ENCODE measurements around the gene PRSS22. TPM values are rescaled to one million over a fixed set of nuclear protein-coding genes. Genes with fewer than 3 reads are reported as not detected.
"Not testable (repeated sequence)": the region's sequence is repeated elsewhere in the genome, so short reads cannot be mapped to it uniquely, and the experiment has no call there.

PRSS22 gene
- 0.44 TPM in 1 of 2 replicates, not detected in the other for total RNA-seq

- no peak for DNase-seq (ENCODE audit: extremely low read depth, low read depth, low spot score)
Observed at GRCh38 chr16:2857451-2858244, at the start of gene PRSS22. TSS of gene PRSS22 (minus strand) at chr16:2858170. CDS start at chr16:2858104, 66 bp downstream.

DNA sequence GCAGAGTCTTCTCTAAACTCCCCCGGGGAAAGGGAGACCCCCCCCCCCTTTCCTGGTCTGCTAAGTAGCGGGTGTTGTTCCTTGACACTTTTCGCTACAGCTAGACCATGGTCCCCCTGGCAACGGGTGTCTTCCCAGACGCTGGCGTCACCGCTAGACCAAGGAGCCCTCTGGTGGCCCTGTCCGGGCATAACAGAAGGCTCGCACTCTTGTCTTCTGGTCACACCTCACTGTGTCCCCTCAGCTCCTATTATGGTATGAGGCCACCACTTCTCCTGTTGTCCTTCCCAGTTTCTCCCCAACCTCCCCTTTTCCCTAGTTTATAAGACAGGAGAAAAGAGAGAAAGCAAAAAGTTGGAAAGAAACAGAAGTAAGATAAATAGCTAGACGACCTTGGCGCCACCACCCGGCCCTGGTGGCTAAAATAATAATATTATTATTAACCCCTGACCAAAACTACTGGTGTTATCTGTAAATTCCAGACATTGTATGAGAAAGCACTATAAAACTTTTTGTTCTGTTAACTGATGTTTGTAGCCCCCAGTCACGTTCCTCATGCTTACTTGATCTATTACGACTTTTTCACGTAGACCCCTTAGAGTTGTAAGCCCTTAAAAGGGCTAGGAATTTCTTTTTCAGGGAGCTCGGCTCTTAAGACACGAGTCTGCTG lies 49.2 kb upstream of the PRSS22 start:
- not testable (repeated sequence) for DNase-seq (ENCODE audit: extremely low read depth, low read depth, low spot score)

DNA sequence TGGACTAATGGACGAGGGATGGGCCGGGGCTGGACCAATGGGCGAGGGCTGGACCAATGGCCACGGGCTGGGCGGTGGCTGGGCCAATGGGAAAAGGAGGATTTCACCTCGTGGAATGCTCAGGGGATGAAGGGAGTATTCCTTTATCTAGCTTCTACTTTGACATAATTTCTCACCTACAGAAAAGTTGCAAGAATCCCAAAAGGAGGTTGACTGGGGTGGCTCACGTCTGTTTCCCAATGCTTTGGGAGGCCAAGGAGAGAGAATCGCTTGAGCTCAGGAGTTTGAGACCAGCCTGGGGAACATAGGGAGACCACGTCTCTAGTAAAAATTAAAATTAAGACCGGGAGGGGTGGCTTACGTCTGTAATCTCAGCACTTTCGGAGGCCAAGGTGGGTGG lies 48.0 kb upstream of the PRSS22 start:
- no peak for DNase-seq (ENCODE audit: extremely low read depth, low read depth, low spot score)

DNA sequence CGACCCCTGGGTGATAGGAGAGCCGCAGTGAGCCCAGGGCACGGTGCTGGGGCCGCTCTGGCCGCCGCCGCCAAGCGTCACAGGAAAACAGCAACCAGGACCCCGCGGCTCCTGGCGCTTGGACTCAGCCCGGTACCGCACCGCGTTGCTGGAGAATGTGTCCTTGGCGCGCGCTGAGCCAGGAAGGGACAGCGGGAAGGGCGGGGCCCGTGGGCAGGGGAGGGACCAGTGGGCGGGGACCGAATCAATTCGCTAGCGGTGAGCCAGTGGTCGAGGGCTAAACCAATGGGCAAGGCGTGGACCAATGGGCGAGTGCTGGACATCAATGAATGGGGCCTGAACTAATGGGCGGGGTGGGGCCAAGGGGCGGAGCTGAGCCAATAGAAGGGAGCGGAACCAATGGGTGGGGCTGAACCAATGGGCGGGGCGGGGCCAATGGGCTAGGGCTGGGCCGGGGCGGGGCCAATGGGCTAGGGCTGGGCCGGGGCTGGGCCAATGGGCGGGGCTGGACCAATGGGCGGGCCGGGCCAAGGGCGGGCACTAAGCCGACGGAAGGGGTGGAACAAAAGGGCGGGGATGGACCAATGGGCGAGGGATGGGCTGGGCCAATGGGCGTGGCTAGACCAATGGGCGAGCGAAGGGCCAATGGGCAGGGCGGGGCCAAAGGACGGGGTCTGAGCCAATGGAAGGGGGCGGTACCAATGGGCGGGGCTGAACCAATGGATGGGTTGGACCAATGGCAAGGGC lies 47.4 kb upstream of the PRSS22 start:
- DNase-seq (ENCODE audit: extremely low read depth, low read depth, low spot score), result peak; percentile 90

GRCh38 chr16:2904922-2905240 lies 46.9 kb upstream of the PRSS22 start:
- DNase-seq (ENCODE audit: extremely low read depth, low read depth, low spot score), result no peak

DNA sequence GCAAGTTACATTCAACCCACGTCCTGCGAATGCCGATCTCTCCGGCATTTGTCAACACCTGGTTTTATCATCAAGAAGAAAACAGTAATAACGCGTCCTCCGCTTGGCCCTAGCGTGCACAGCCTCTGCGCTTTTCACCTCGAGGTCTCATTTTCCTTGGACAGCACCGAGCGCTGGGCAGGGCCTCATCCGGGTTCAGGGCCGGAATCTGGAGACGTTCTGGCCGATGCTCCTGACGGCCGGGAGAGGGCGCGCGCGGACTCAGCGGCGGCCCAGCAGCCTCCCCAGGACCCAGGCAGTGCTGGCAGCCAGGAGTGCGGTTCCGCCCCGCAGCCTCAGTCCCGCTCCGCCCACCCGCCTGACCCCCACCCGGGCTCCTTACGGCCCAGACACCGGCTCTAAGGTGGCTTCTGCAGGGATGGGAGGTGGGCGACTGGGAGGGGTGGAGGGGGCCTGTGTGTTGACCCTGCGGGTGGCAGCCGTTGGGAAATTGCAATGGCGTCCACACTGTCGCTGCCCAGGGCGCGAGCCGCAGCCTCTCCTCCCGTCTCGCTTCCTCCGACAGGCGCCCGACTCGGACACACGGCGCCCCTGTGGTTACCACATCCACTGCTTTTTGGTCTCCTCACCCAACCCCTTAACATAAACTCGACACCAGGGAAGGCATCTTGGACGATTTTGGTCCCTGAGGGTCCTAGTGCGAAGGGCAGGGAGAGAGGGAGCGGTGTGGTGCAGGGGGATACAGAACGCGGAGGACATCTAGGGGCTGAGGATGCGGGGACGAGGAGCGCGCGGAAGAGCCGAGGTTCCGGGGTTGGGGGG lies 46.3 kb upstream of the PRSS22 start:
- no peak for DNase-seq (ENCODE audit: extremely low read depth, low read depth, low spot score)

GRCh38 chr16:2902337-2903130 lies 44.6 kb upstream of the PRSS22 start:
- DNase-seq (ENCODE audit: extremely low read depth, low read depth, low spot score), result no peak

GRCh38 chr16:2900526-2901075 lies 42.6 kb upstream of the PRSS22 start:
- DNase-seq (ENCODE audit: extremely low read depth, low read depth, low spot score), result no peak

DNA sequence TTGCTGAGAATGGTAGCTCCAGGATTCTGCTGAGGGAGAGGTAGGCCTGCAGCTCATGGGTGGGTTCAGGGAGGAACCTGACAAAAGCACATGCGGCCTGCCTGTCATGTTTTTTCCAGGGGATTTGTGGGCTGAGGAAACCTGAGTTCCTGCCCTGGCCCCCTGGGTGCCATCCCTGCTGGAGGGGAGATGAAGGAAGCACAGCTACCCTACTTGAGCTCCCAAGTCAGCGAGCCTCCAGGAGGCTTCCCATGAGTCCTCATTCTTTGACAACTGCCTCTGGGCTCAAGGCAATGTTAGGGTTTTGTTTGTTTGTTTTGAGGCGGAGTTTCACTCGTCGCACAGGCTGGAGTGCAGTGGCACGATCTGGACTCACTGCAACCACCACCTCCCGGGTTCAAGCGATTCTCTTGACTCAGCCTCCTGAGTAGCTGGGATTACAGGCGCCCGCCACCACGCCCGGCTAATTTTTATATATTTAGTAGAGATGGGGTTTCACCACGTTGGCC lies 41.6 kb upstream of the PRSS22 start:
- DNase-seq (ENCODE audit: extremely low read depth, low read depth, low spot score), result no peak

DNA sequence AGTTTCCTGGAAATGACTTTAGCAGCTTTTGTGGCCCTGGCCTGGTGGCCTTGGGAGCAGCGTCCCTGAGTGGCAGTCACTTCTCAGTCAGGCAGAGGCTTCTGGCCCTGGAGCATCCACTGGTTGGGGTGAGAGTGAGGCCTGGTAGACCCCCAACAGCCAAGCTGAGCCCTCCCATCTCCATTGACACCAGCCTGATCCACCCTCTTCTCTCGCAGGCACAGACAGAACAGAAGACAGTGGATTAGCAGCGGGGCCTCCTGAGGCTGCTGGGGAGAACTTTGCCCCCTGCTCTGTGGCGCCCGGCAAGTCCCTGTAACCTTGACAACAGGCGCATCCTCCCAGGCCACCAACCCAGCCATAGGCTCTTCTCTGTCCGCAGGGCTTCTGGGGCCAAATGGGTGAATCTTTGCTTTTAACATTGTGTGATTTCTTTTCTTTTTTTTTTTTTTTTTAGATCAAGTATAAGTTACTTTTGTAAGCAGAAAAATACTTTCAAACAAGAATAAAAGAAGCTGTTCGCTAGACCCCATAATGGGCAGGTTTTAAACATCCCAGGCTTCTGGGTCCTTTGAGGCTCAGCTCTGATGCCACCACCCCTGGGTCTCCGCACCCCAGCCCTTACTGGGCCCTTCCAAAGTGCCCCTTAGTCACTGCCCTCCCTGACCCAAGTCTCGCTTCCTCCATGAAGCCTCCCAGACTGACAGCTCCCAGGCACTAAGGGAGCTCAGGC lies 41.0 kb upstream of the PRSS22 start:
- DNase-seq (ENCODE audit: extremely low read depth, low read depth, low spot score), result no peak

DNA sequence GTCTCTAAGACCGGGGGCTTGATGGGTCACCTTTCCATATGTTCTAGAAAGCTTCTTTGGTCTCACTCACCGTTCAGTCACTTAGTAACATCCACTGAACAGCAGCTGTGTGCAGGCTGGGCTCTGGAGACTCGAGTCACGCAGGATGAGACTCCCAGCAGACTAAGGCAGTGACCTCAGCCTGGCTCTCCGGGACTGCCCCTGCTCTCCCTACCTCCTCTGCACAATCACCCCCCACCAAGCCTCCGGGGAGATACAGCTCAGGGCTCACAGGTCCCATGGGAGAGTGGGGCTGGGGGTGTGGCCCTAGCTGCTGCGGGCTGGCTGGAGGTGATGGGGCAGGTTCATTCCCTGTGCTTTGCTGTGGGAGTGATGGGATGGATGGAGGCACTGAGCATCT lies 39.1 kb upstream of the PRSS22 start:
- DNase-seq (ENCODE audit: extremely low read depth, low read depth, low spot score), result no peak

DNA sequence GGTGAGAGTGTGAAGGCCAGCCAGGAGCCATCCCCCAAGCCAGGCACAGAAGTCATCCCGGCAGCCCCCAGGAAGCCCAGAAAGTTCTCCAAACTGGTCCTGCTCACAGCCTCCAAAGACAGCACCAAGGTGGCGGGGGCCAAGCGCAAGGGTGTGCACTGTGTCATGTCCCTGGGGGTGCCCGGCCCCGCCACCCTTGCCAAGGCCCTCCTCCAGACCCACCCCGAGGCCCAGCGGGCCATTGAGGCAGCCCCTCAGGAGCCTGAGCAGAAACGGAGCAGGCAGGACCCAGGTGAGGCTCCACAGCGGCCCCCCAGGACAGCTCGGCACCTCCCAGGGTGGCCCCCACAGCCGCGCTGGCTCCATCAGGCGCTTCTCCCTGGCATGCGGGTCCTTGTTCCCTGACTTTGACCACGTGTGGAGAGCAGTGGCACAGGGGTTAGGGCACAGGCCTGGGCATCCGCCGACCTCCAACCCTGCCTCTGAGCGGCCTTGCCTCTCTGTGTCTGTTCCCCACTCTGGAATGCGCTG lies 38.6 kb upstream of the PRSS22 start:
- DNase-seq (ENCODE audit: extremely low read depth, low read depth, low spot score), result no peak

DNA sequence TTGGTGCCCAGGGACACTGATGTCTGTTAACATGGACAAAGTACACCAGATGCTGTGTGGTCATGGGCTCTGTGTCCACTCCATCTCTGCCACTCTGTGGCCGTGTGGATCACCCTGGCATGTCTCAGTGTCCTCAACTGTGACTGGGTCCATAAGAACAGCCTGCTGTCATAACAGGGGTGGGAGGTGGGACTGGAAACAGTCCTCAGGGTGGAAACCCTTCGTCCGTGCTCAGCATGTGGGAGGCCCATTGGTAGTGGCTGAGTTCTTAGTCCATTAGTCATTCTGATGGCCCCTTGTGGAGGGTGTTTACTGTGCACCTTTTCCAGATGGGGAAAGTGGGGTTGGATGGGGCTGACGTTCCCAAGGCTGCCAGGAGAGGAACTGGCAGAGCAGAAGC lies 37.8 kb upstream of the PRSS22 start:
- no peak for DNase-seq (ENCODE audit: extremely low read depth, low read depth, low spot score)

DNA sequence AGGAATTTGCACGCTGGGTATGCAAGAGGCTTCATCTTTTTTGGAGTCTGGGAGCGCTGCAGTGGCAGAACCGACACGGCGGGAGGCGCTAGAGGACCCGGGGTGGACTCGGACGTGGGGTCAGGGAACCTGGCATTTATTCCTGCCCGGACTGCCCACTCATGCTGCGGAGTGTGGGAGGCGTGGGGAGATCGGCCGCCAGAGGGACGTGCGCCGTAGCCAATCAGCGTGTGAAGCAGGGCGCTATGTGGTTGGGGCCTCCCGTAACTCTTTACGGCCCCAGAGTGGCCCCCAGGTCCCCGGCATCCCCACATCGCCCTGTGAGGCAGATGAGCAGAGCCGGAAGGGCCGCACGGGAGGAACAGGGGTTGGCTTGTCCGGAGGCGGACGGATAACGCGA lies 36.3 kb upstream of the PRSS22 start:
- DNase-seq (ENCODE audit: extremely low read depth, low read depth, low spot score), result no peak

DNA sequence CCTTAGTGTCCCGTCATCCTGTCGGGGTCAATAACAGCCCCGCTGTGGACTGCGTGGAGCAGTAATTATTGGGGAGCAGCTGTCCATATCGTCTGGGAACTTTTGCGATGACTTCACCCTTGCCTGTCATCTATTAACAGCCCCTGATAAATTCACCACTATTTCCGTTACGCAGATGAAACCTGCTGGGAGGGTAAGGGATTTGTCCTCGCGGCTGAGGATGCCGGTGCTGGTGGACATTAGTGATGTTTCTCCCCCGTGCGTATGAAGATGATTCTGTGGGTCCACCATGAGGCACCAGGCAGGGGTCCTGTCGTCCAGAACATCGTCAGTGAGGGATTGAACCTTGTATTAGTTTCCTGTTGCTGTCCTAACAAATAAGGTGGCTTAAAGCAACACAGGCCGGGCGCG lies 26.1 kb upstream of the PRSS22 start:
- no peak for DNase-seq (ENCODE audit: extremely low read depth, low read depth, low spot score)

DNA sequence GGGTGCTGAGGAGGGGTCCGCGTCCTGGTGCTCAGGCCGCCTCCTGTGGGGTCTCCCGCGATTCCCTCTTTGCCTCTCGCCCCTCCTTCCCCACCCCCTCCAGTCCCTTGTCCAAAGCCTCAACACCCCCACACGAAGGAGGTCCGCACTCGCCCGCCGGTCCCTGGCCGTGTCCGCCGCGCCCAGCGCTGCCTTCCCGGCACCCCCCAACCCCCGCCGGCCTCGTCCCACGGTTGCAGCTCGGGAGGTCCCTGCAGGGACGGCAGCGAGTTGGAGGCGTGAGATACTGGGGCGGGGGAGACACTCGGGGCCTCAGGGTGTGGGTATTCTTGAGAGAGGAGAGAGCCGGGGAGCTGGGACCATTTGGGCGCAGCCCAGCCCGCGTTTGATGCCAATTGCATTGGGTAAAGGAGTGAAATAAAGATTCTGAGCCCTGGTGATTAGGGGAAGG lies 25.5 kb upstream of the PRSS22 start:
- no peak for DNase-seq (ENCODE audit: extremely low read depth, low read depth, low spot score)

GRCh38 chr16:2882650-2883457 lies 24.9 kb upstream of the PRSS22 start, which contains the start of gene FLYWCH2:
TSS of gene FLYWCH2 (plus strand) at chr16:2883215. CDS start at chr16:2896450, 13,235 bp downstream.
- peak; percentile 89 for DNase-seq (ENCODE audit: extremely low read depth, low read depth, low spot score)
